Neural cell (in vitro differentiated cells): ENCODE results near the gene TRIM9. TPM values are rescaled to one million over a fixed set of nuclear protein-coding genes. Genes with fewer than 3 reads are reported as not detected.
A peak's percentile ranks its signal among the peaks of the same experiment; 100 is the strongest.

Experiments
- H2AFZ ChIP-seq: fragments of 200-600, 300-800 bp; sonication (generic), shearing (Covaris generic); 2 replicates; pipeline ENCODE4 v1.6.0; 2014; ENCODE audit warnings: low read depth, mild to moderate bottlenecking, antibody characterized with exemption, low read length, moderate library complexity
- H3F3A ChIP-seq: fragments of 200-600 bp; shearing (Covaris generic); 2 replicates; pipeline ENCODE4 v1.6.1; 2016; ENCODE audit warnings: mild to moderate bottlenecking, moderate library complexity, mixed read lengths, antibody characterized with exemption, low read length; ENCODE audit not compliant: insufficient read depth, poor library complexity, severe bottlenecking
- H3K27ac ChIP-seq: fragments of 200-600, 300-800 bp; sonication (generic), shearing (Covaris generic); 2 replicates; pipeline ENCODE4 v1.5.1; 2014; ENCODE audit warnings: mild to moderate bottlenecking, low read length, moderate library complexity
- H3K27me3 ChIP-seq: fragments of 300-800, 200-600 bp; sonication (generic), shearing (Covaris generic); 2 replicates; pipeline ENCODE4 v1.6.0; 2014; ENCODE audit warnings: mild to moderate bottlenecking, low read depth, low read length, moderate library complexity; ENCODE audit not compliant: insufficient read depth
- H3K36me3 ChIP-seq: fragments of 300-800, 200-600 bp; sonication (generic), shearing (Covaris generic); 2 replicates; pipeline ENCODE4 v1.5.1; 2014; ENCODE audit warnings: mild to moderate bottlenecking, antibody characterized with exemption, low read length, moderate library complexity; ENCODE audit not compliant: insufficient read depth
- H3K4me2 ChIP-seq: fragments of 300-800, 200-600 bp; sonication (generic), shearing (Covaris generic); 2 replicates; pipeline ENCODE4 v1.6.0; 2014; ENCODE audit warnings: mild to moderate bottlenecking, low read length
- H3K4me3 ChIP-seq: fragments of 300-800, 200-600 bp; sonication (generic), shearing (Covaris generic); 2 replicates; pipeline ENCODE4 v1.5.1; 2014; ENCODE audit warnings: mild to moderate bottlenecking, low read length, moderate library complexity
- H3K79me2 ChIP-seq: fragments of 200-600 bp; shearing (Covaris generic); replicated peaks from 2 replicates; pipeline ENCODE4 v1.6.0; 2014; ENCODE audit warnings: mild to moderate bottlenecking, low read length, moderate library complexity; ENCODE audit not compliant: insufficient read depth
- H3K9ac ChIP-seq: fragments of 300-800, 200-600 bp; sonication (generic), shearing (Covaris generic); 2 replicates; pipeline ENCODE4 v1.6.1; 2016; ENCODE audit warnings: mild to moderate bottlenecking, low read length, mixed read lengths
- H3K9me2 ChIP-seq: fragments of 200-600 bp; shearing (Covaris generic); 2 replicates; pipeline ENCODE4 v1.6.1; 2016; ENCODE audit warnings: mild to moderate bottlenecking, low read length, mixed read lengths; ENCODE audit not compliant: insufficient read depth
- H3K9me3 ChIP-seq: fragments of 200-600, 300-800 bp; sonication (generic), shearing (Covaris generic); 2 replicates; pipeline ENCODE4 v1.6.1; 2016; ENCODE audit warnings: mild to moderate bottlenecking, mixed run types, low read length, moderate library complexity, mixed read lengths
- H4K20me1 ChIP-seq: fragments of 200-600 bp; shearing (Covaris generic); 2 replicates; pipeline ENCODE4 v1.6.1; 2016; ENCODE audit warnings: mild to moderate bottlenecking, mixed run types; ENCODE audit not compliant: insufficient read depth
- CTCF ChIP-seq: fragments of 450-650 bp; IDR thresholded peaks from 2 replicates; pipeline ENCODE4 v1.5.1; 2014; ENCODE audit warnings: antibody characterized with exemption, mild to moderate bottlenecking, moderate library complexity; ENCODE audit not compliant: poor library complexity, severe bottlenecking
- EP300 ChIP-seq: fragments of 450-650 bp; conservative IDR thresholded peaks from 2 replicates; pipeline ENCODE4 v1.6.1; 2014; ENCODE audit warnings: antibody characterized with exemption, mild to moderate bottlenecking, moderate library complexity; ENCODE audit not compliant: poor library complexity, severe bottlenecking
- MXI1 ChIP-seq: fragments of 450-650 bp; conservative IDR thresholded peaks from 2 replicates; pipeline ENCODE4 v1.6.1; 2014; ENCODE audit warnings: antibody characterized with exemption, mild to moderate bottlenecking; ENCODE audit not compliant: poor library complexity, severe bottlenecking
- POLR2AphosphoS5 ChIP-seq: IDR thresholded peaks from 2 replicates; pipeline ENCODE4 v1.6.1; 2012
- RAD21 ChIP-seq: fragments of 450-650 bp; conservative IDR thresholded peaks from 2 replicates; pipeline ENCODE4 v1.6.1; 2014; ENCODE audit warnings: antibody characterized with exemption, mild to moderate bottlenecking, moderate library complexity
- REST ChIP-seq: IDR thresholded peaks from 2 replicates; pipeline ENCODE4 v1.6.1; 2012; ENCODE audit warnings: borderline replicate concordance
- SMC3 ChIP-seq: fragments of 450-650 bp; conservative IDR thresholded peaks from 2 replicates; pipeline ENCODE4 v1.6.1; 2014; ENCODE audit warnings: antibody characterized with exemption, mild to moderate bottlenecking, moderate library complexity; ENCODE audit not compliant: poor library complexity
- polyA plus RNA-seq: library from polyadenylated mRNA; depleted of rRNA; stranded (reverse); fragments of >200 nt; gene quantifications from 2 replicates; pipeline ENCODE4 v1.2.3, GENCODE V29; 2014

Gene TRIM9
- polyA plus RNA-seq, 1 donor from 2014 or later, result 15.9 TPM

DNA sequence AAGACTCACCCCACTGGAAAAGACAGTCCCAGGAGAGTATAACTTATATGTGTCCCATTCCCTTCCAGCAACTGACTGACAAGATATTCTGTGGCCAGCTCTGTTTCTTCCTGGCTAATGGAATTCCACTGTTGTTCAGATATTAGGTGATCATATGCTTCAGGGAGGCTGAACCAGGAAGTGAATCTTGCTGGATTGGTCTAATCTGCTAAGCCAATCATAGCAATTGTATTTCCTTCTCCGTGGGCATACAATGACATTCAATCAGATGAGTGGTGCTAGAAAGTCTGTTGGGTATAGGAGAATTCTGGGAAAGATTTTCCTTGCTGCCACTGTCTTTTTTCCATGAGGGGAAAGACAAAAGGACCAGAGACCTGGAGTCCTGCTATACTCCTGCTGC, 162.7 kb downstream of the TRIM9 start:
- Histone ChIP-seq H2AFZ (peak overlapping the region; percentile 35), H3K27me3 (no peaks in the 10 kb centered on the region), H3K79me2 (no peaks in the 10 kb centered on the region), H3K36me3 (no peaks in the 10 kb centered on the region), H3K4me3 (no peak overlapping the region), H3K4me2 (no peak overlapping the region), H3F3A (no peaks in the 10 kb centered on the region), H3K9me2 (no peaks in the 10 kb centered on the region), H3K9me3 (no peaks in the 10 kb centered on the region), H4K20me1 (no peaks in the 10 kb centered on the region), H3K9ac (no peak overlapping the region), H3K27ac (peak overlapping the region; percentile 2)
- TF ChIP-seq MXI1 (no peak), SMC3 (no peak), RAD21 (no peak), EP300 (no peak), REST (no peak)

- Histone ChIP-seq H3K79me2 (no peaks in the 10 kb centered on the region), H4K20me1 (no peaks in the 10 kb centered on the region), H3K4me3 (no peak overlapping the region), H2AFZ (no peak overlapping the region), H3K4me2 (no peak overlapping the region), H3K36me3 (no peaks in the 10 kb centered on the region), H3K9me3 (no peaks in the 10 kb centered on the region), H3K9me2 (no peaks in the 10 kb centered on the region), H3K27me3 (no peaks in the 10 kb centered on the region), H3K9ac (no peak overlapping the region), H3K27ac (no peak overlapping the region), H3F3A (no peaks in the 10 kb centered on the region)
- no peak for TF ChIP-seq RAD21
- TF ChIP-seq REST, result no peak
- no peak for TF ChIP-seq POLR2AphosphoS5
- no peak for TF ChIP-seq CTCF
These were observed 163.3 kb downstream of the TRIM9 start for GRCh38 chr14:50931559-50931958.
